Right ventricle myocardium superior (tissue), 1 donor: ENCODE data around the gene FAM200A. TPM values are rescaled to one million over a fixed set of nuclear protein-coding genes. Genes with fewer than 3 reads are reported as not detected.
"Not testable (repeated sequence)": the region's sequence is repeated elsewhere in the genome, so short reads cannot be mapped to it uniquely, and the experiment has no call there.

Experiments
- ATAC-seq: fragments of 200-7000 bp; cut with Tn5 transposase; one replicate; pipeline ENCODE4 v1.9.1; 2020; ENCODE audit warnings: mild to moderate bottlenecking; ENCODE audit not compliant: poor library complexity
- DNase-seq: peaks from one replicate; pipeline ENCODE4 v3.0.0-alpha.2; 2020
- intact Hi-C: fragments of 100-400 bp; cut with DNase I; formaldehyde crosslinking; loops from one replicate; pipeline ENCODE4 v1.11.2; 2022
- long read RNA-seq: library from polyadenylated mRNA; unstranded; transcript quantifications from one replicate; pipeline ENCODE4 v2.0.0, GENCODE V29; 2021
- total RNA-seq: library from RNA; stranded (reverse); fragmentation: NEBNext Ultra II Directional; extraction: Animal tissue kit (Norgen Biotek cat#: 25700); gene quantifications from one replicate; pipeline ENCODE4 v1.2.1, GENCODE V29; 2021
- donor health status: DM: no; HTN: yes; CAD: no; lungs with severe emphysema.

Gene FAM200A
- total RNA-seq = 6.5 TPM
- long read RNA-seq, transcript FAM200A-202 (2 exons, 2,480 nt) = major isoform, 17 of 23 reads
- long read RNA-seq, partial matches to known transcripts = 1 of 23 reads
- long read RNA-seq, other reads (novel, unspliced or antisense) = 5 of 23 reads

DNA sequence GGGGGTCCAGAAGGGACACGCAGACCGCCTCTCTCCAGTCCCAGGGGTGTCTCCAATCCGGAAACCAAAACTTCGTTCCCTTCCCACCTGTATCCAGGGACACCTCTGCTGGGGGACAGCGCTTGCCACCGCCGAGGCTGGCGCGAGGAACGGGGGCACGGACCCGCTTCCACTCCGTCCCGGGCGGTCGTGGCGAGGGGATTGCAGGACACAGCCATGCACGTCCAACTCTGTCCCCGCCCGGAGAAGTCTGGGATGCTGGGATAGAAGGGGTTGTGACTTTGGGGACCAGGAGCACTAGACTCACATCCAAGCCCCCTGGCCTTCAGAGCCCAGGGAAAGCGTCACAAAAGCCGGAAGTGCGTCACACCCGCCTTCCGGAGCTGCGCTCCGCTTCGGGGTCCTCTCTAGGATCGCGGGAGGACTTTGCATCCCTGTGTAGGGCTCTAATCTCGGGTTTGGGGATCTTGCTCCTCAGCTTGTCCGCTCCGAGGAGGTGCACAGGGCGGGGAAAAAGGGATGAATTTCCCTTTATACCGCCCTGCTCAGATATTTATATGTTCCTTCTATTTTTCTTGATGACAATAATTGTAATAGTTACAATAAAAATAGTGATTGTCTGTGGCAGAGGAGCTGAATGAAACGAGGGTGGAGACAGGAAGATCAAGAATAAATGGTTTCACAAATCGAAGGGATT lies at the start of gene FAM200A:
Gene FAM200A, minus strand, starts transcription at position 348 of the 697 bp plus-strand sequence. CDS start 3,707 bp downstream, outside the sequence.
- ATAC-seq (peak; percentile 99), DNase-seq (peak; percentile 92)
- intact Hi-C loops = loop anchor here (10.0 kb wide), 1 partner anchor 47 kb away; the partner anchor contains the start of genes ZKSCAN5 and ZNF394

DNA sequence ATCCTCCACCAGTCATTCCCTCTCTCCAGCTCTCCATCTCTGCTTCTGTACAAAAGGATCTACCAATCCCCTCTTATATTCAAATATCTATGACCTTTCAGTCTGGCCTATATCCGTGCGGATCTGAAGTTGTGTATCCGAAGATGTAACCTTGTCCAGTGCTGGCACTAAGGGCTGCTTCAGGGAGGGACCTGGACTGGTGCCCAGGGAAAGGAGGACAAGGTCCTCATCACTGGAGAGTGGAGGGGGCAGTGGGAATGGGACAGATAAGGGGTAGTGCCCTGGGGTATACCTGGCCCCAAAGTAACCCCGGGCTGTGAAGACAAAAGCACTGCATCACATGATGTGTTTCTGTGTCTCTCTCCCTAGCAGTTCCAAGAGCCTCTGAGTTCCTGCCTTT lies 47.9 kb upstream of the FAM200A start:
- intact Hi-C loops = no loop called here
- ATAC-seq (no peak), DNase-seq (no peak)

DNA sequence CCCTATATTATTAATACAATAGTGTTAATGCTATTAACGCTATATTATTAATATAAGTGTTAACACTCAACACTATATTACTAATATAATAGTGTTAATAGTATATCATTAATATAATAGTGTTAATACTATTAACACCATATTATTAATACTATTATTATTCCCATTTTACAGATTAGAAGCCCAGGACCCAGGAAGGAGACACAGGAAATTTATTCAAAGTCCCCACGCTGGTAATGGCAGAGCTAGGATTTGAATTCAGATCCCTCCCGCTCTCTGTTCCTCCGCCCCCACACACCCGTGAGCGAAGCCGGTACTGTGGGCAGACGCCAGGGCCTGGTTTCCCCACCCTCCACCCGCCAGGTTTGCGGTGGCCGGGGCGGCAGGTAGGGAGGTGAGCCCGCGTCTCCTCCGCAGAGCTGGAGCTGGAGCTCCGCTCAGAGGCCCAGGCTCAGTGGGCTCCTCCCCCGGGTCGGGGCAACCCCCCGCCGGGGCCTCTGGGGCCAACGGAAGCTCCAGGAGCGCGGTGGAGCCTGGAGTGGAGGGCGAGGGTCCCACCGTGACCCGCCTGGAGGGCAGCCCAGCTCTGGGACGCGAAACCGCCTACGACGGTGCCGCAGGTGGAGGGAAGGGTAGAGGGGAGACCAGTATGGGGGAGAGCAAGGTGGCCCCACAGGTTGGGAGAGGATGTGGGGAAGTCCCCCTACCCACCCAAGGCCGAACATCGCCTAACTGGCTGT lies 46.0 kb upstream of the FAM200A start, which contains the start of gene TMEM225B:
Gene TMEM225B, plus strand, starts transcription at position 506 of the 740 bp plus-strand sequence. CDS start 6,122 bp downstream, outside the sequence.
- ATAC-seq (no peak), DNase-seq (no peak)
- intact Hi-C loops = no loop called here

DNA sequence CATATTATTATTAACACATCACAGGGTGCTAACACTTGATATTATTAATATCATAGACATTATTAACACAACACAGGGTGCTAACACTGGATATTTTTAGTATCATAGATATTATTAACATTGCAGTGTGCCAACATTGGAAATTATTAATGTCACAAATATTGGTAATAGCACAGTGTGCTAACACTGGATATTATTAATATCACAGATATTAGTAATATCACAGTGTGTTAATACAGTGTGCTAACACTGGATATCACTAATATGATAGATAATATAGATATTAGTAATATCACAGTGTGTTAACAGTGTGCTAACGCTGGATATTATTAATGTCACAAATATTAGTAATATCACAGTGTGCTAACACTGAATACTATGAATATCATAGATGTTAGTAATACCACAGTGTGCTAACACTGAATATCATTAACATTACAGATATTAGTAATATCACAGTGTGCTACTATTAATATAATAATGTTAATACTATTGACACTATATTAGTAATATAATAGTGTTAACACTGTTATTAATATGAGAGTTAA lies 44.6 kb upstream of the FAM200A start:
- ATAC-seq (no peak), DNase-seq (no peak)
- intact Hi-C loops = no loop called here

DNA sequence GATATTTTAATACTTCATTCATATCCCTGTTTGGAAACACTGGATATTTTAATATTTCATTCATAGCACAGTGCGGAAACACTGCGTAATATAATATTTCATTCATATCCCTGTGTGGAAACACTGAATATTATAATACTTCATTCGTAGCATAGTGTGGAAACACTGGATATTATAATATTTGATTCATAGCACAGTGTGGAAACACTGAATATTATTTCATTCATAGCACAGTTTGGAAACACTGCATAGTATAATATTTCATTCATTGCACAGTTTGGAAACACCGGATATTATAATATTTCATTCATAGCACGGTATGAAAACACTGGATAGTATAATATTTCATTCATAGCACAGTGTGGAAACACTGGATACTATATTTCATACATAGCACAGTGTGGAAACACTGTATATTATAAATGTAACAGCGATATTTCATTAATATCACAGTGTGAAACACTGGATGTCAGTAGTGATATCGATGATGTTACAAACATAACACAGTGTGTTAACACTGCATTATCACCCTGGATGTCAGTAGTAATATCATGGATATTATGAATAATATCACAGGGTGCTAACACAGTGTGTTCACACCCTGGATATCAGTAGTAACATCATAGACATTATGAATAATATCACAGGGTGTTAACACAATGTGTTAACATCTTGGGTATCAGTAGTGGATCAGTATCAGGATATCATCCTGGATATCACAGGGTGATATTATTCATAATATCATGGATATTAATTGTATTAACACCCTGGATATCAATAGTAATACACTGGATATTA lies 43.2 kb upstream of the FAM200A start:
- ATAC-seq (no peak), DNase-seq (no peak)
- intact Hi-C loops = no loop called here

DNA sequence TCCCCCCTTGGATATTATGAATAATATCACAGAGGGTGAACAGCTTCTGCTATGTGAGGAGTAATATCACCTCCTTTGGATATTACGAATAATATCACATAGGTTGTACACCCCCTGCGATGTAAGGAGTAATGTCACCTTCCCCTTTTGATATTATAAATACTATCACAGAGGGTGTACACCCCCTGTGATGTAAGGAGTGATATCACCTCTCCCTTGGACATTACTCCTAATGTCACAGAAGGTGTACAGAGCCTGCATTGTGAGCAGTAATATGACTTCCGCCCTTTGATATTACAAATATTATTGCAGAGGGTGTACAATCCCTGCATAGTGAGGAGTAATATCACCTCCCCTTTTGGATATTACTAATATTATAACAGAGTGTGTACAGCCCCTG lies 37.0 kb upstream of the FAM200A start:
- DNase-seq (no peak), ATAC-seq (no peak)
- intact Hi-C loops = no loop called here

DNA sequence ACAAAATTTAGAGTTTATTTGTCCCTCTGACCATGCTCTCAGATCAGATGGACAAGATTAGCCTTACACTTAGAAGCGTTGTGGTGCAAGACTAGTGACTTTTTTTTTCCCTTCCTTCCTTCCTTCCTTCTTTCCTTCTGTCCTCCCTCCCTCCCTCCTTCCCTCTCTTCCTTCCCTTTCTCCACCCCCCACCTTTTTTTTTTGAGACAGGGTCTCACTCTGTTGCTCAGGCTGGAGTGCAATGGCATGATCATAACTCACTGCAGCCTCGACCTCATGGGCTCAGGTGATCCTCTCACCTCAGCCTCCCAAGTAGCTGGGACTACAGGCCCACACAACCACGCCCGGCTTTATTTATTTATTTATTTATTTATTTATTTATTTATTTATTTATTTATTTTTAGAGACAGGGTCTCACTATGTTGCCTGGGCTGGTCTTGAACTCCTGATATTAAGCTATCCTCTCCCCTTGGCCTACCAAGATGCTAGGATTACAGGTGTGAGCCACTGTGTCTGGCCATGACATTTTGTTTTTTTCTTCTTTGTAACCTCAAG lies 28.9 kb upstream of the FAM200A start:
- intact Hi-C loops, DNase-seq, ATAC-seq: not testable (repeated sequence)

DNA sequence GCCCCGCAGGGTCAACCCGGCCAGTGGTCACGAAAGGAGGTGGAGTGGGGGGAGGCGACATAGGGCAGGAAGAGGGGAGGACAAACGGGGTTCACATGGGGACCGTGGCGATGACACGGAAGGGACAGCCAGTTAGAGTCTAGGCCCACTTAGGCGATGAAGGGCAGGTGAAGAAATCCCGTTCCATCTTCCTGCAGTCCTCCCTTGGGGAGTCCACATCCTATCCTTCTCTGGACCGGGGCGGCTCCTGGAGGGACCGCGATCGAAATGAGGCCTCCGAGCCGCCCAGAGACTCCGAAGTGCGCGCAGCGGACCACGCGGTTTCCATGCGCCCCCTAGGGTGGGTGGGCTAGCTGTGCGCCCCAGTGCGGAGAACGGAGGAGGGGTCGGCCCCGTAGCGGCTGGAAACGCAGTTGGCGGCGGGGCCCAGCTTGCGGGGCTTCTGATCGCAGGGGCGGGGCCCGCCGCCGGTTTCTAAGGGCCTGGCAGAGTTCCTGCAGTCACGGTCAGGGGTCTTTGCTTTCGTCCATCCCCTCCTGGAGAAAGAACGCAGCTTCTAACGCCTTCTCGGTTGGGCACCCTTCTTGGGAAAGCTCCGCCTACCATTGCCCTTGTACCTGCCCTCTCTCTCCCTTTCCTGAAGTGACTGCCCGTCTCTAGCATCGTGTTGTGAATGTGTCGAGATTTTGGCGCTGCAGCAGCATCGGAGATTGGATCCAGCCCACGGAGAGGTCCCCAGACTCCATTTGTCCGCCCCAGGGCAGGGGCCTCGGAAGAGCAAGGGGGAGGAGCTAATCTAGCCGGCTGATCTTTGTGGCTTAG lies 28.3 kb upstream of the FAM200A start:
- intact Hi-C loops = no loop called here
- ATAC-seq (peak; percentile 81), DNase-seq (peak; percentile 53)

DNA sequence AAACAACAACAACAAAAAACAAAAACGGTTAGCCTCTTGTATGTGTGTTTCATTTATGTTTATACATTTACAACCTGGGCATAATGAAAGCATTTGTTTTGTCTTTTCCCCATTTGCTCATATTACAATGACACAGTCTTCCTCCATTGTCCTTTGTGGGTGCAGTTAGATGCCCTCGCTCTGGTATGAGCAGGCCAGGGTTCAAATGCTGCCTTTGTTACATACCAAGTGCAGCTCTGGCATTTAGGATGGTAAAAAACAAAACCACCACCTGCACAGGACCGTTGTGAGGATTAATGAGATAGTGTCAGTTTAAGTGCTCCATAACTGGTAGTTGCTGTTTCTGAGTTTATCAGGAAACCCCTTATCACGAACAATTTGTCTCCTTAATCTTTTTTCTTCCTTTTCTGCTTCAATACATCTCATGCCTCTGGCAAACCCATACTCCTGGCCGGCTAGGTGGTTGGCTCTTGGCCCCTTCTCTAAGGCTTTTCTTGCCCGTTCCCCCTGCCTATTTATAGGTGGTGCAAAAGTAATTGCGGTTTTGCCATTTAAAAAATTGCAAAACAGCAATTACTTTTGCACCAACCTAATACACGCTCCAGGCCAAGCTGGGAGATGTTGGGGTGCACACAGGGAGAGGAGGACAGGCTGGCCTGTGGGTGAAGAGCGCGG lies 27.5 kb upstream of the FAM200A start:
- DNase-seq (no peak), ATAC-seq (no peak)
- intact Hi-C loops = no loop called here

DNA sequence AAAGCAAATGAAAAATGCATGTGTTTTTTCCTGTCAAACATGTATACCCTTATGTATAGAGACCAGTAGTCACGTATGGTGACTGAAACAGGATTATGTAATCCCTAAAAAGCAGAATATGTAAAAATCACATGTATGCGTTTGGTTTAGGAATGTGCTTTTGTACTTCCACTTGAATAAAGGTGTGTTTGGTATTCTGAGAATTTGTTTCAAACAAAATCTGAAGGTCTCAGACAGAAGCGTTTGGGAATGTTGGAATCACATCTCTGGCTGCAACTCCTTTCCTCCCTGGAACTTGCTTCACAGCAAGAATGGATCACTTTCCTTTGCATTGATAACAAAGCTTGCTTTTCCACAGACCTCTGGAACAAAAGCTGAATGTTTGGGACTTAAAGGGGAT lies 24.3 kb upstream of the FAM200A start:
- DNase-seq (no peak), ATAC-seq (no peak)
- intact Hi-C loops = no loop called here

DNA sequence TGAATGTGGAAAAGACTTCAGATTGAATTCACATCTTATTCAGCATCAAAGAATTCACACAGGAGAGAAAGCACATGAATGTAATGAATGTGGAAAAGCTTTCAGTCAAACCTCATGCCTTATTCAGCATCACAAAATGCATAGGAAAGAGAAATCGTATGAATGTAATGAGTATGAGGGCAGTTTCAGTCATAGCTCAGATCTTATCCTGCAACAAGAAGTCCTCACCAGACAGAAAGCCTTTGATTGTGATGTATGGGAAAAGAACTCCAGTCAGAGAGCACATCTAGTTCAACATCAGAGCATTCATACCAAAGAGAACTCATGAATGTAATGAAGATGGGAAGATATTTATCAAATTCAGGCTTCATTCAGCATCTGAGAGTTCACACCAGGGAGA lies 21.3 kb upstream of the FAM200A start:
- intact Hi-C loops = no loop called here
- DNase-seq (no peak), ATAC-seq (no peak)

DNA sequence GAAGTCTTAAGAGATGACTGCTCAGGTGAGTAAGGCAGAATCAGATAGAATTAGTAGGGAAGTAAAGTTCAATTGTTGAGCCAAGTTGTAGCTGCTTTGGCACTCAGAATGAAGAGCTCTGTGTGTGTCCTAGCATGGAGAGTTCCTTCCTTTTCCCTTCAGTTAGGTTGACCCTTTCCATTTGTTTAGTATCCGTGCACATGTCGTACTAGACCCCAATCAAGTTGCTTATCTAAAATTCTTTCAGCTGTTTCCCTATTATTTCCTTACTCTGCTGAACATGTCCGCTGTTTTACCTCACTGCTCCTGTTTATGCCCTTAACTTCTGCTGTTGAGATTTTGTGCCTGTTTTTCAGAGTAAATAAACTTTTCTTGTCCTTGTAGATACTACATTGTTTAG lies 19.9 kb upstream of the FAM200A start:
- intact Hi-C loops = no loop called here
- ATAC-seq = no peak
- no peak for DNase-seq

DNA sequence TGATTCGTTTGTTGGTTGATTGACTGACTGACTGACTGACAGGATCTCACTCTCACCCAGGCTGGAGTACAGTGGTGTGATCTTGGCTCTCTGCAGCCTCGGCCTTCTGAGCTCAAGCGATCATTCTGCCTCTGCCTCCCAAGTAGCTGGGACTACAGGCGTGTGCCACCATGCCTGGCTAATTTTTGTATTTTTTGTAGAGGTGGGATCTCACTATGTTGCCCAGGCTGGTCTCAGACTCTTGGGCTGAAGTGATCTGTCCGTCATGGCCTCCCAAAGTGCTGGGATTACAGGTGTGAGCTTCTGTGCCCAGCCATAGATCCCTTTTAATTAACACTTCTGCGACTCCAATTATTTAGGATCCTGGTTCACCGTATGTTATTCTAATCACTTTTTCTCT lies 16.9 kb upstream of the FAM200A start:
- ATAC-seq, intact Hi-C loops, DNase-seq: not testable (repeated sequence)

DNA sequence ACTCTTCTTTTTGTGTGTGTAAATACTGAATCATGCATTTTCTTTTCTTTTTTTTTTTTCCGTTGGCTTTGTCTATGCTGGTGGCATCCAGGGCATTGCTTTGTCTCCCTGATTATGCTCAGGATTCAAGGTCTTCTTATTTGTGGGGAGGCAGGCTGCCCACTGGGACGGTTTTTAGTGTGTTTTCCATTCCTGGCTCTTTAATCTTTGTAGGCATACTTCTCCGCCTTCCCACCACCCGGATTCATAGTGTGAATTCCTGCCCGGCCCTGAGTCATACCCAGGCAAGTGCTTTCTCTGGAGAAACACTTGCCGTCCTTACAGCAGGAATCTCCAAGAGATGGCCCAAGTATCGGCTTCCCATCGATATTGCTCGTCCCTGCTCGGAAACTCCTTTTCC lies 11.7 kb upstream of the FAM200A start:
- intact Hi-C loops = no loop called here
- DNase-seq = no peak

DNA sequence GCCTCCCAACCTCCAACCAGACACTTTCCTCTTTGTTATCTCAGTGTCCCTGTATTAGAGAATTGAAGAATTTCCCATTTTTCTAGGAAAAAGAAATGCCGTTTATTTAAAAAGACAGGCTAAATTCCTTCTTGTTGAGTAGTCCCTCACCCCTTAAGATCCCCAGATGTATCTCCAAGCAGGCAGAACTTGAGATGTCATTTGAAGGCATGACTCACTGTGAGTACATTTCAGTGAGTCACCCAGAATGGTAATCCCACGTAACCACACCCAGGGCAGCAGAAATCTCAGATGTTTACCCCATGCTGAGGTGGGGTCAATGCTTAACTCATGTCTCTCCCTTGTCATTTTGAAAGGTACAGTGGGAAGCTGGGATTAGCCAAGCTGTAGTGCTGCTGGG lies 10.9 kb upstream of the FAM200A start:
- DNase-seq (no peak), ATAC-seq (no peak)
- intact Hi-C loops = no loop called here

More for the DNA sequence above, 11.7 kb upstream of the FAM200A start:
- no peak for ATAC-seq

DNA sequence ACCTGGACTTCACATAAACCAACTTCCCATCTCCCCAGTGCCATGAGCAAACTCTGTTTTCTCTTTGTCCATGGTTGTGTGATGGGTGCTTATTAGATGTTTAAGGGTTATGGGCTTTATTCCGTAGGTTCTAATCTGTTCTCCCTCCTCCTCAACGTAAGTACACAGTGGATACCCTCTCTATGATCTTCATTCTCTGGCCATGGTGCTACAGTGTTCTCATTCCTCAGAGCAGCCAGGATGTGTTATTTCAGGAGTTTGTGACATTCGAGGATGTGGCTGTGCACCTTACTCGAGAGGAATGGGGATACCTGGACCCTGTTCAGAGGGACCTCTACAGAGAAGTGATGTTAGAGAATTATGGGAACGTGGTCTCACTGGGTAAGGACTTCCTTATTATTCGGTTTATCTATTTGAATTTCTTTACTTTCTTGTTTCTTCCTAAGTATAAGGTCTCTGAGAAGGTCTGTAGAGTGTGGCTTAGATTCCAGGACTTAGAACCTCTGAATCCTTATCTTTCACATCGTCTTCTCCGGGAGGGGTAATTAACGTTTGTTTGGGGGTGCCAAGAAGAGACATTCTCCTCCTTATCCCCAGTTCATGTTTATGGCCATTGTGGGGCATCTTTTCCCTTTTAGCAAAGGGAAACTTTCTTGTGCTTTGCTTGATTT lies 10.3 kb upstream of the FAM200A start:
- DNase-seq (no peak), ATAC-seq (no peak)
- intact Hi-C loops = no loop called here

DNA sequence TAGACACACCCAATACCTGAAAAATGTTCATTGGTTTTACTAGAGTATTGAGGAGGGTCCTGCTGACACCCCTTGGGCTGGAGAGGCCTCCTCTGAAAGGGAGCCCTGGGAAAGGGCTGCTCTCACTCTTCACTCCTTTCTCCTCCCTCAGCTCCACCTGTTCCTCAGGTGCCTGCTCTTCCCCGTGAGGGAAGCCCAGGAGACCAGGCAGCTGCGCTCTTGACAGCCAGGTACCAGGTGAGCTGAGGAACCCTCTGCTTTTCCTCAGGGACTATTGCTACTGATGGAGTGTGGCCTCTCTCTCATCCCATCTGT lies 9.8 kb upstream of the FAM200A start:
- intact Hi-C loops = no loop called here
- no peak for DNase-seq
- ATAC-seq = no peak
